Heart right ventricle (tissue), 16 donors: ENCODE results near the gene KRTAP10-1. TPM values are rescaled to one million over a fixed set of nuclear protein-coding genes. Genes with fewer than 3 reads are reported as not detected.
A peak's percentile ranks its signal among the peaks of the same experiment; 100 is the strongest.

Experiments
- ATAC-seq, 8 donors: fragments of 200-7000 bp; cut with Tn5 transposase; one replicate each; pipeline ENCODE4 v1.9.1; 2020; ENCODE audit warnings: mild to moderate bottlenecking in 8 of 8, moderate library complexity in 8 of 8, moderate number of reproducible peaks in 1 of 8
- DNase-seq, 2 donors: peaks; one replicate each; pipeline ENCODE4 v3.0.0-alpha.2; 2020
- H3K27ac ChIP-seq, 10 donors: fragments of 200-600 bp; sonication (generic) in 2 of 10; one replicate each; pipeline versions ENCODE4 v1.5.0 to v1.8.0; 2020 to 2022; ENCODE audit warnings: mild to moderate bottlenecking in 3 of 10
- H3K27me3 ChIP-seq, 7 donors: fragments of 200-600 bp; one replicate each; pipeline ENCODE4 v1.8.0; 2021 to 2022; ENCODE audit warnings: mild to moderate bottlenecking in 2 of 7
- H3K36me3 ChIP-seq, 9 donors: fragments of 200-600 bp; sonication (generic) in 1 of 9; one replicate each; pipeline versions ENCODE4 v1.5.0 to v1.8.0; 2020 to 2022; ENCODE audit warnings: mild to moderate bottlenecking in 2 of 9
- H3K4me1 ChIP-seq, 9 donors: fragments of 200-600 bp; sonication (generic) in 1 of 9; one replicate each; pipeline versions ENCODE4 v1.5.0 to v1.8.0; 2020 to 2022; ENCODE audit warnings: mild to moderate bottlenecking in 4 of 9
- H3K4me3 ChIP-seq, 10 donors: fragments of 200-600 bp; sonication (generic) in 2 of 10; one replicate each; pipeline versions ENCODE4 v1.5.0 to v1.8.0; 2020 to 2022; ENCODE audit warnings: mild to moderate bottlenecking in 7 of 10, moderate library complexity in 2 of 10
- H3K9me3 ChIP-seq, 11 donors: fragments of 200-600 bp in 10 of 11; sonication (generic) in 2 of 11; one replicate each; pipeline versions ENCODE4 v1.5.0 to v1.8.0; 2013 to 2022; ENCODE audit warnings: mild to moderate bottlenecking in 2 of 11, control low read depth in 1 of 11, moderate library complexity in 1 of 11
- CTCF ChIP-seq, 9 donors: fragments of 200-600 bp; sonication (generic) in 2 of 9; IDR thresholded peaks; one replicate each; pipeline versions ENCODE4 v1.5.0 to v1.8.0; 2021 to 2022; ENCODE audit warnings: antibody characterized with exemption in 9 of 9, mild to moderate bottlenecking in 5 of 9, moderate library complexity in 1 of 9
- WGBS, 2 donors: extraction: QIAGEN DNeasy Blood & Tissue Kit; methylation state at CpG; one replicate each; pipeline ENCODE4 v1.1.7; 2013; ENCODE audit warnings: inconsistent platforms in 1 of 2; 5-methylcytosine and 5-hydroxymethylcytosine counted together
- intact Hi-C, 10 donors: fragments of 100-400 bp; cut with DNase I; formaldehyde crosslinking; loops; one replicate each; pipeline versions ENCODE4 v1.11.1 to v1.14.2; 2022
- polyA plus RNA-seq, 2 donors: library from polyadenylated mRNA; stranded (reverse); fragments of 200-250 nt; gene quantifications; one replicate each; pipeline ENCODE4 v1.2.3, GENCODE V29; 2013
- total RNA-seq, 10 donors: library from RNA; stranded (reverse); fragmentation: NEBNext Ultra II Directional in 3 of 10; extraction: Animal tissue kit (Norgen Biotek cat#: 25700) in 3 of 10; gene quantifications; one replicate each; pipeline versions ENCODE4 v1.2.1 to v1.2.4, GENCODE V29; 2021 to 2023
- donor health status: Arrhythmogenic right ventricular cardiomyopathy.
- donor health status: ischemic (EF 13 %, LVEDD 7.1; RV severe dilation, severe dysfunction).
- donor health status: healthy with polysubstance abuse.
- donor health status: DM: no; HTN: yes; CAD: no.
- donor health status: DM: no; HTN: no; CAD: no.
- donor health status: ischemic (EF 25% LVEDD 6.9; RV normal size, moderate dysfunction).
- donor health status: ischemic (EF 25% LVEDD 5.7; RV mildly dilated, moderate dysfunction).
- donor health status: healthy.
- donor health status: DM: yes; HTN: yes; CAD: no.
- donor health status: Ischemic cardiomyopathy.
- donor health status: ischemic (EF 35%, LVEDD 5.7; RV mildly dilated, moderate dysfunction).
- donor health status: nonischemic (EF 11% LVEDD 7.7; RV severe dilation, severe dysfunction).
- donor health status: DM: yes; HTN: yes; CAD: no.
- donor health status: PGD.
- donor health status: ischemic (EF 29% LVEDD 5.4; RV normal size, mild dysfunction).
- donor health status: nonischemic (EF 23%, LVEDD 6.1; RV moderate dilation, normal function).

KRTAP10-1 gene
- total and polyA plus RNA-seq, 12 donors: not detected

GRCh38 chr21:44547656-44548331 lies 7.8 kb upstream of the KRTAP10-1 start:
- Histone ChIP-seq H3K4me1 (no peaks in the 10 kb centered on the region), H3K9me3 (peaks cover 0 to 44% (median 8%) of the 10 kb centered on the region in 11 donors), H3K27me3 (peaks cover 0 to 49% (median 22%) of the 10 kb centered on the region in 7 donors), H3K27ac (peak overlapping the region in 1 of 10 donors; percentile 45), H3K36me3 (no peaks in the 10 kb centered on the region), H3K4me3 (no peak overlapping the region)
- no peak for ATAC-seq
- WGBS, 2 donors: 56 to 60% methylated on average over 5 of the region's 5 CpGs
- no peak for TF ChIP-seq CTCF (IDR thresholded peaks at IDR 0.05)
- intact Hi-C loops: no loop called here
- DNase-seq: no peak

GRCh38 chr21:44544566-44544965 lies 4.6 kb upstream of the KRTAP10-1 start:
- H3K9me3 ChIP-seq: peaks cover 0 to 58% (median 12%) of the 10 kb centered on the region in 11 donors
- H3K27me3 ChIP-seq: peaks cover 0 to 50% (median 13%) of the 10 kb centered on the region in 7 donors
- no peak for ATAC-seq
- H3K4me3 ChIP-seq: no peak overlapping the region
- H3K27ac ChIP-seq: no peak overlapping the region
- 71 to 78% methylated on average over 3 of the region's 3 CpGs for WGBS, 2 donors
- H3K4me1 ChIP-seq: no peaks in the 10 kb centered on the region
- intact Hi-C loops: no loop called here
- DNase-seq: no peak
- no peaks in the 10 kb centered on the region for H3K36me3 ChIP-seq
- no peak for TF ChIP-seq CTCF (IDR thresholded peaks at IDR 0.05)

- Histone ChIP-seq H3K4me1 (no peaks in the 10 kb centered on the region), H3K27me3 (peaks cover 0 to 39% (median 0%) of the 10 kb centered on the region in 7 donors), H3K9me3 (peaks cover 0 to 56% (median 12%) of the 10 kb centered on the region in 11 donors), H3K27ac (no peak overlapping the region), H3K4me3 (no peak overlapping the region), H3K36me3 (no peaks in the 10 kb centered on the region)
- intact Hi-C loops: no loop called here
- TF ChIP-seq CTCF (IDR thresholded peaks at IDR 0.05): no peak
- ATAC-seq (no peak), DNase-seq (no peak)
- 79% methylated on average over 1 of the region's 1 CpG for WGBS, 2 donors
Observed at GRCh38 chr21:44542716-44543115, 2.7 kb upstream of the KRTAP10-1 start.

GRCh38 chr21:44540741-44541288 lies 820 bp upstream of the KRTAP10-1 start:
- intact Hi-C loops: no loop called here
- Histone ChIP-seq H3K27ac (no peak overlapping the region), H3K4me1 (no peaks in the 10 kb centered on the region), H3K36me3 (no peaks in the 10 kb centered on the region), H3K27me3 (peaks cover 0 to 39% (median 0%) of the 10 kb centered on the region in 7 donors), H3K9me3 (peaks cover 0 to 39% (median 5%) of the 10 kb centered on the region in 11 donors), H3K4me3 (no peak overlapping the region)
- peak in 1 of 8 donors; percentile 44 for ATAC-seq
- 65% methylated on average over 11 of the region's 11 CpGs for WGBS, 2 donors
- DNase-seq: no peak
- TF ChIP-seq CTCF (IDR thresholded peaks at IDR 0.05): no peak
